Endodermal cell (in vitro differentiated cells): ENCODE data around the gene MAPK9. TPM values are rescaled to one million over a fixed set of nuclear protein-coding genes. Genes with fewer than 3 reads are reported as not detected.

Experiments used
- DNase-seq: peaks from one replicate; pipeline ENCODE4 v3.0.0-alpha.2; 2017
- H3K27ac ChIP-seq: 2 replicates; pipeline ENCODE4 v1.5.1; 2013; ENCODE audit warnings: mild to moderate bottlenecking, low read depth, low read length, moderate library complexity
- H3K27me3 ChIP-seq: 2 replicates; pipeline ENCODE4 v1.6.1; 2013; ENCODE audit warnings: mild to moderate bottlenecking, low read length, moderate library complexity; ENCODE audit not compliant: insufficient read depth, control insufficient read depth, poor library complexity, severe bottlenecking
- H3K36me3 ChIP-seq: 2 replicates; pipeline ENCODE4 v1.7.0; 2013; ENCODE audit warnings: mild to moderate bottlenecking, low read length, moderate library complexity; ENCODE audit not compliant: control insufficient read depth, insufficient read depth
- H3K4me1 ChIP-seq: one replicate; pipeline ENCODE4 v1.7.0; 2013; ENCODE audit warnings: low read length; ENCODE audit not compliant: control insufficient read depth, insufficient read depth
- H3K4me3 ChIP-seq: 2 replicates; pipeline ENCODE4 v1.5.1; 2013; ENCODE audit warnings: mild to moderate bottlenecking, low read length, moderate library complexity
- H3K9ac ChIP-seq: 2 replicates; pipeline ENCODE4 v1.6.1; 2013; ENCODE audit warnings: mild to moderate bottlenecking, low read length, moderate library complexity; ENCODE audit not compliant: poor library complexity, severe bottlenecking; ENCODE audit errors: extremely low read depth
- H3K9me3 ChIP-seq: 2 replicates; pipeline ENCODE4 v1.6.1; 2013; ENCODE audit warnings: mild to moderate bottlenecking, low read length, moderate library complexity; ENCODE audit not compliant: control insufficient read depth
- H3K27ac Mint-ChIP-seq: 2 replicates; pipeline ENCODE4 v1.8.0; 2020; ENCODE audit warnings: mixed read lengths
- H3K27me3 Mint-ChIP-seq: 2 replicates; pipeline ENCODE4 v1.8.0; 2021; ENCODE audit warnings: mild to moderate bottlenecking, mixed read lengths; ENCODE audit not compliant: insufficient read depth
- H3K36me3 Mint-ChIP-seq: 2 replicates; pipeline ENCODE4 v1.8.0; 2020; ENCODE audit warnings: low read depth, mixed read lengths
- H3K4me1 Mint-ChIP-seq: 2 replicates; pipeline ENCODE4 v1.8.0; 2020; ENCODE audit warnings: mixed read lengths
- H3K4me3 Mint-ChIP-seq: 2 replicates; pipeline ENCODE4 v1.8.0; 2020; ENCODE audit warnings: mild to moderate bottlenecking, moderate library complexity, mixed read lengths
- H3K9me3 Mint-ChIP-seq: 2 replicates; pipeline ENCODE4 v1.8.0; 2020; ENCODE audit warnings: mild to moderate bottlenecking, mixed read lengths
- WGBS, 2 experiments: methylation state at CpG; one replicate each; pipeline versions ENCODE4 v1.1.5 to v1.1.7; 2013; ENCODE audit warnings: missing lambda C conversion rate in 2 of 2, mixed read lengths in 1 of 2; ENCODE audit not compliant: insufficient coverage in 1 of 2, insufficient read length in 1 of 2; 5-methylcytosine and 5-hydroxymethylcytosine counted together
- total RNA-seq, 2 donors: library from RNA; stranded (reverse); fragmentation: NEBNext Ultra II Directional in 1 of 2; extraction: Animal tissue kit (Norgen Biotek cat#: 25700) in 1 of 2; gene quantifications; 2 replicates in 1 of 2; 3 replicates in 1 of 2; pipeline ENCODE4 v1.2.1, GENCODE V29; 2021
- TF ChIP-seq, protein P1 (sequence below): fragments of 200-600 bp; sonication (generic); conservative IDR thresholded peaks from 2 replicates; pipeline ENCODE4 v1.5.0; 2021; ENCODE audit warnings: antibody characterized with exemption, mild to moderate bottlenecking

MAPK9 gene
- total RNA-seq, 2 donors from 2014 or later = 45.6 to 51.8 TPM

DNA sequence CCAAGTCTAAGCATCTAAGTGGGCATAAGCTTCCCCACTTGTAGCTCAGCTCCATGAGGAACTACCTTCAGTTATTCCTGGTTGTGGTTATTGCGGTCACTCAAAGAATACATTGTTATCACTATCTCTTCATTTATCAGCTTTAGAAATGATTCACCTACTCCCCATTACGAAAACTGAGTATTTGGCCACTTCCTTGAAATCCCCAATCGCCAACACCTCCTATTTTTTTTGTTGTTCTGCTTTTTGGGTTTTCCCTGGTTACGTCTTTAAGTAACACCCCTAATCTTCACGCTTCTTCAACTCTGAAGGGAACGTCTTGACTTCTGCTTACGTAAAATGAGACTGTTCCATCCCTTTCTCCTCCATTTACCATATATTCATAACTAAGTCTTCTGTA, 20.7 kb downstream of the MAPK9 start:
- peaks cover 83% of the 10 kb centered on the region for H3K36me3 ChIP-seq
- Mint-ChIP-seq H3K36me3 (peaks cover 85% of the 10 kb centered on the region), H3K27me3 (no peaks in the 10 kb centered on the region), H3K27ac (no peak overlapping the region), H3K4me3 (no peak overlapping the region), H3K4me1 (no peaks in the 10 kb centered on the region), H3K9me3 (peaks cover 57% of the 10 kb centered on the region)
- no peak overlapping the region for H3K9ac ChIP-seq
- no peak for DNase-seq
- TF ChIP-seq, protein P1, sequence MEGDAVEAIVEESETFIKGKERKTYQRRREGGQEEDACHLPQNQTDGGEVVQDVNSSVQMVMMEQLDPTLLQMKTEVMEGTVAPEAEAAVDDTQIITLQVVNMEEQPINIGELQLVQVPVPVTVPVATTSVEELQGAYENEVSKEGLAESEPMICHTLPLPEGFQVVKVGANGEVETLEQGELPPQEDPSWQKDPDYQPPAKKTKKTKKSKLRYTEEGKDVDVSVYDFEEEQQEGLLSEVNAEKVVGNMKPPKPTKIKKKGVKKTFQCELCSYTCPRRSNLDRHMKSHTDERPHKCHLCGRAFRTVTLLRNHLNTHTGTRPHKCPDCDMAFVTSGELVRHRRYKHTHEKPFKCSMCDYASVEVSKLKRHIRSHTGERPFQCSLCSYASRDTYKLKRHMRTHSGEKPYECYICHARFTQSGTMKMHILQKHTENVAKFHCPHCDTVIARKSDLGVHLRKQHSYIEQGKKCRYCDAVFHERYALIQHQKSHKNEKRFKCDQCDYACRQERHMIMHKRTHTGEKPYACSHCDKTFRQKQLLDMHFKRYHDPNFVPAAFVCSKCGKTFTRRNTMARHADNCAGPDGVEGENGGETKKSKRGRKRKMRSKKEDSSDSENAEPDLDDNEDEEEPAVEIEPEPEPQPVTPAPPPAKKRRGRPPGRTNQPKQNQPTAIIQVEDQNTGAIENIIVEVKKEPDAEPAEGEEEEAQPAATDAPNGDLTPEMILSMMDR = no peak
- WGBS, 2 experiments = 85 to 97% methylated on average over 5 to 7 of the region's 7 CpGs
- H3K27me3 ChIP-seq = no peaks in the 10 kb centered on the region
- H3K9me3 ChIP-seq = peaks cover 90% of the 10 kb centered on the region
- peak overlapping the region; percentile 1 for H3K4me3 ChIP-seq
- no peaks in the 10 kb centered on the region for H3K4me1 ChIP-seq
- no peak overlapping the region for H3K27ac ChIP-seq

- H3K9ac ChIP-seq = no peak overlapping the region
- no peak for DNase-seq
- H3K9me3 ChIP-seq = peaks cover 100% of the 10 kb centered on the region
- H3K4me3 Mint-ChIP-seq = no peak overlapping the region
- H3K27ac ChIP-seq = no peak overlapping the region
- H3K27me3 Mint-ChIP-seq = no peaks in the 10 kb centered on the region
- no peak overlapping the region for H3K27ac Mint-ChIP-seq
- no peaks in the 10 kb centered on the region for H3K4me1 ChIP-seq
- H3K4me3 ChIP-seq = peak overlapping the region; percentile 71
- TF ChIP-seq, protein P1 = no peak
- no peaks in the 10 kb centered on the region for H3K4me1 Mint-ChIP-seq
- no peaks in the 10 kb centered on the region for H3K27me3 ChIP-seq
- WGBS, 2 experiments = 54 to 62% methylated on average over 3 of the region's 3 CpGs
- H3K9me3 Mint-ChIP-seq = peaks cover 98% of the 10 kb centered on the region
- H3K36me3 ChIP-seq = peaks cover 86% of the 10 kb centered on the region
- H3K36me3 Mint-ChIP-seq = peaks cover 98% of the 10 kb centered on the region
Measured at GRCh38 chr5:180259260-180259611, 32.6 kb downstream of the MAPK9 start.

- no peak overlapping the region for H3K27ac ChIP-seq
- Mint-ChIP-seq H3K27me3 (peaks cover 2% of the 10 kb centered on the region), H3K27ac (no peak overlapping the region), H3K4me3 (no peak overlapping the region), H3K4me1 (no peaks in the 10 kb centered on the region), H3K9me3 (peaks cover 91% of the 10 kb centered on the region), H3K36me3 (peaks cover 96% of the 10 kb centered on the region)
- peak overlapping the region; percentile 16 for H3K4me3 ChIP-seq
- peaks cover 99% of the 10 kb centered on the region for H3K9me3 ChIP-seq
- peaks cover 87% of the 10 kb centered on the region for H3K36me3 ChIP-seq
- H3K27me3 ChIP-seq = no peaks in the 10 kb centered on the region
- TF ChIP-seq, protein P1 = no peak
- H3K4me1 ChIP-seq = no peaks in the 10 kb centered on the region
- no peak overlapping the region for H3K9ac ChIP-seq
- 92 to 99% methylated on average over 11 to 24 of the region's 24 CpGs for WGBS, 2 experiments
- DNase-seq = peak; percentile 47
Measured at GRCh38 chr5:180253036-180253824, 38.7 kb downstream of the MAPK9 start.
